GM20000 (cell line): ENCODE measurements around the gene SMTN.

Experiments
- DNase-seq: peaks from one replicate; pipeline ENCODE4 v3.0.0; 2012; ENCODE audit warnings: low spot score
- CTCF ChIP-seq: IDR thresholded peaks from 2 replicates; pipeline ENCODE4 v1.5.1; 2012; ENCODE audit warnings: mild to moderate bottlenecking, control low read depth; ENCODE audit errors: extremely low read depth, missing control alignments

The SMTN gene

GRCh38 chr22:31118046-31118820 is 37.1 kb downstream of the SMTN start:
- no peak for TF ChIP-seq CTCF
- no peak for DNase-seq

DNA sequence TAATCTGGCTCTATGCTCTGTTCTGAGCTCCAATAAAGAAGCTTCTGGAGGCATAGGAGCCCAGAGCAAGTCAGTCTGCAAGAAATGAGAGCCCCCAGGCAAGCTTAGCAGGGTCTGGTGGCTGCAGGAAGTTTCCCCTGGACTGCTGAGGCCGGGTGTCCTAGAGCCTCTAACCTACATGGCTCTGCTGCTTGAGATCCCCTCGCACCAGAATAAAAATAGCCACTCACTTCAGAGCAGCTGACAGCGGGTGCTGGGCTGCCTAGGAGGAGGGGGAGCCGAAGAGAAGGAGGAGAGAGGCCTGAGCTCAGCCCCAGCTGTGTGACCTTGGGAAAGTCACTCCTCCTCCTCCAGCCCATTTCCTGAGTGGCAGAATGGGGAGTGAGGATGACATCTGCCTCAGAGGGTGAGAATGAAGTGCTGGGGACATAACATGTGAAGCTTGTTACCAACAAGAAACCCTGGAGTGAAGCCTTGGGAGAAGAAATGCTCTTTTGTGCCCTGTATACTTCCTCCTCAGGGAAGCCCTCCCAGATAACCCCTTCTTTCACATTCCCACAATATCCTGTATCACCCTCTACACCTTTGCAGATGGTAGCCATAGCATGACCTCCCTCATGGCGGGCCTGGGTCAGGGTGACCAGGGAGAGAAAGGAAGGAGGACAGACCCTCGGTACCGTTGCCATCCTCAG is 38.1 kb downstream of the SMTN start:
- no peak for DNase-seq
- no peak for TF ChIP-seq CTCF

DNA sequence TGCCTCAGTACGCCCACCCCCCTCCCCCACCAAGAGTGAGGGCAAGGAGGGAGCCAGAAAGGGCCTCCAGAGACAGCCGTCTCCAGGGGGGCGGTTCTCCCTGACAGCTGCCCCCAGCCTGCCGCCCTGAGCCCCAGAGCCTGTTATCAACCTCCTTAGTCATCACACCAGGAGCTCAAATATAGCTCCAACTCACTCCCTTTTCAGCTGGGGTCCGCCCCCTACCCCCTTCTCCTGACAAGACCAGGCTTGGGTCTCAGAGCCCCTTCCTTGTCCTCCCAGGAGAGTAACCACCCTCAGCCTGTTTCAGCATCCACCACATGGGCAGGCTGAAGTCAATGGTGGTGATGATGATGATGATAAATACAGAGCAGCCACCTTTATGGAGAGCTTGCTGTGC is 39.1 kb downstream of the SMTN start:
- no peak for TF ChIP-seq CTCF
- DNase-seq: no peak

- DNase-seq: no peak
- TF ChIP-seq CTCF: no peak
These were observed 39.5 kb downstream of the SMTN start for GRCh38 chr22:31120642-31121041.

DNA sequence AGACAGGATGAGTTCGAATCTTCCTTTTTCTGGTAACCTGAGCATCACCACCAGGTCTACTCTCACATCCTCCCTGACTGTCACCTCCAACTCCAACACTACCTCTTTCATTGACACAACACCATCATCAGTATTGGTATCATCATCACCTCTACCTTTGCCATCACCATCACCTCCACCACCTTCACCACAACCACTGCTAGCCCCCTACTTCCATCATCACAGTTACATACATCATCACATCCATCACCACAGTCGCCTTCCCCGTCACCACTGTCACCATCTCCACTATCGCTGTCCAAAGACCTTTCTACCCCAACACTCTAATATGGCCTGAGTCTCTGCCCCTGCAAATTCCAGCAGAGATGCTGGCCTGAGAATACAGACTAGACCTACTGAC is 40.3 kb downstream of the SMTN start:
- no peak for TF ChIP-seq CTCF

GRCh38 chr22:31122196-31122531 is 41.0 kb downstream of the SMTN start:
- no peak for TF ChIP-seq CTCF

More for the DNA sequence above, 40.3 kb downstream of the SMTN start:
- DNase-seq: no peak

DNA sequence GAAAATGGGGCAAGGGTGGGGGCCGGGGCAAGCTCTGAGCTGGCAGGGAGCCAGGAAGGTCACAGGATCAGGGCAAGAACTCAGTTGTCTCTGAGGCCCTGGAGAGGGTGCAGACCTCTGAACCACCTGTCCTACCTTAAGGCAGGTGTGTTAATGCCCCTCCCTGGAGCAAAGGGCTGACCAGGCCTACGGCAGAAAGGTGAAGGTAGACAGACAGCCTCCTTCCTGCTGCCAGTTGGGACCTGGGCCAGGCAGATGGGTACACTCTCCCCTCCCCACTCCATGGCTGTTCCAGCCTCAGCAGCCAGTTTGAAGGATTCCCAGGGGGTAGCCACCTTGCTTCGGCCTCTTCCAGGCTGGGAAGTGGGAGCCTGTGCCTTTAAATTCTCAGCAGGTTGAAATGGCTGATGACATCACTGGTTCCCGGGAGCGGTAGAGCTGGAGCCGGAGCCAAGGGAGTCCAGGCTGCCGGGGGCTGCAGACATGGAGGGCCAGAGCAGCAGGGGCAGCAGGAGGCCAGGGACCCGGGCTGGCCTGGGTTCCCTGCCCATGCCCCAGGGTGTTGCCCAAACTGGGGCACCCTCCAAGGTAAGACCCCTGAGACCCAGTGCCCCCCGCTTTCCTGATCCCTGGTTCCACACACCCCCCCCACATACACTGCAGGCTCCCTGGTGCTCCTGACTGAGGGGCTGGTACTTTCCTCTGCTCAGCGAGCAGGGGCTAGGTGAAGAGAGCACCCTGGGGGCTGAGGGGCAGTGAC is 41.6 kb downstream of the SMTN start, which contains the start of gene INPP5J:
Gene INPP5J (plus strand): TSS at position 435 of the 760 bp plus-strand sequence. CDS start 49 bp downstream, at position 484.
- no peak for DNase-seq
- no peak for TF ChIP-seq CTCF

More at GRCh38 chr22:31122196-31122531, 41.0 kb downstream of the SMTN start:
- DNase-seq: no peak
